SK-MEL-5 (cell line): ENCODE results near the gene SOX1. TPM values are rescaled to one million over a fixed set of nuclear protein-coding genes. Genes with fewer than 3 reads are reported as not detected.
A peak's percentile ranks its signal among the peaks of the same experiment; 100 is the strongest.

ENCODE experiments used
- DNase-seq: peaks from one replicate; pipeline ENCODE4 v3.0.0-alpha.2; 2016; ENCODE audit warnings: low read depth, low spot score
- in situ Hi-C: cut with HindIII; loops from 2 replicates; pipeline ENCODE4 v1.10.0; 2016; ENCODE audit warnings: low sequenced_read_pairs, high pct_unique_total_duplicates, low pct_unique_long_range_greater_than_20kb
- polyA plus RNA-seq, 2 experiments: library from polyadenylated mRNA; depleted of rRNA; stranded (reverse); fragments of >200 nt; gene quantifications; 2 replicates each; pipeline ENCODE4 v1.2.3, GENCODE V29; 2015
- total RNA-seq: library from RNA; depleted of rRNA; stranded (reverse); fragments of >200 nt; shearing (Covaris generic); gene quantifications from 2 replicates; pipeline ENCODE4 v1.2.3, GENCODE V29; 2014; rRNA removed

SOX1 gene
- not detected in 2 replicates for total RNA-seq
- 0.06 and 0.49 TPM in 2 replicates for polyA plus RNA-seq (2015; cell fraction: cytosol; rRNA removed)
- polyA plus RNA-seq (2015; cell fraction: nucleus; rRNA removed), result not detected in 2 replicates

DNA sequence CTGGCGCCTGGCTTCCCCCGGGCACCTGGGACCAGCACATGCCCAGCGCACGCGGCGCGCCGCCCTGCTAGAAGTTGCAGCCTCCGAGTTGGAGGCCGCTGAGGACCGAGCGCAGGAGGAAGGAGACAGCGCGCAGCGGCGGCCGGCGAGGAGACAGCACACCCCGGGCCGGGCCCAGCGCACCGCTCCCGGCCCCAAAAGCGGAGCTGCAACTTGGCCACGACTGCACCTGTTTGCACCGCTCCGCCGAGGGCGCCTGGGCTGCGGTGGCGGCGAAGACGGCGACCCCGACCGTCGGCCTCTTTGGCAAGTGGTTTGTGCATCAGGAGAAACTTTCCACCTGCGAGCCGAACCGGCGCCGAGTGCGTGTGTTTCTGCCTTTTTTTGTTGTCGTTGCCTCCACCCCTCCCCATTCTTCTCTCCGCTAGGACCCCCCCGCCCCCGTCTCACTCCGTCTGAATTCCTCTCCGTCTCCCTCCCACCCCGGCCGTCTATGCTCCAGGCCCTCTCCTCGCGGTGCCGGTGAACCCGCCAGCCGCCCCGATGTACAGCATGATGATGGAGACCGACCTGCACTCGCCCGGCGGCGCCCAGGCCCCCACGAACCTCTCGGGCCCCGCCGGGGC, at the start of gene SOX1:
Gene SOX1 (plus strand): TSS at position 34 of the 626 bp plus-strand sequence. CDS start 510 bp downstream, at position 544.
- no peak for DNase-seq
- in situ Hi-C loops, result no loop called here

DNA sequence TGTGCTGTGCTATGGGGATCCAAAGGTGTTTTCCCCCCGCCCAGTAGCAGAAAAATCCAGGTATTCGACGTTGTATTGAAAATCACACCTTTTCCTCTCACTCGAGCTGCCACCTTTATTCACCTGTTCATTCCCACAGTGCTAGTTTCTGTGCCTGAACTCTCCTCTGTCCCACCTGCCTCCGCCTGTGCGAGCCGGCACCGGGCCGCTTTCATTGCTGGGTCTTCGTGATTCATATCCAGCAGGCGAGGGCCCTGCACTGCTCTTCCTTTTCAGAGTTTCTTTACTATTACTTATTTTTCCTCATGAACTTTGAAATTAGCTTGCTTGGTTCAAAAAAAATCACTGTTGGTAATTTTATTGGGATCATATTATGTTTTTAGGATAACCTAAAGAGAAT, 42.4 kb upstream of the SOX1 start:
- no peak for DNase-seq
- in situ Hi-C loops, result no loop called here

DNA sequence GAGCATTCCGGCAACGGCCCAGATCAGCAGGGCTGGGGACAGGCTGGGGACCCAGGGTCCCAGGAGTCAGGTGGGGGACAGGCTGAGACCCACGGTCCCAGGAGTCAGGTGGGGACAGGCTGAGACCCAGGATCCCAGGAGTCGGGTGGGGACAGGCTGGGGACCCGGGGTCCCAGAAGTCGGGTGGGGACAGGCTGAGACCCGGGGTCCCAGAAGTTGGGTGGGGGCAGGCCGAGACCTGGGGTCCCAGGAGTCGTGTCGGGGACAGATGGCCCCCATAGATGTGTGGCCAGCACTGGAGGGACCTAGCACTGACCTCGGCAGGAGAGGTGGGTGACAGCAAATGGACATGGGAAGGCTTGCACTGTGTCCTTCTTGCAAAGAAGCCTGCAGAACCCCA, 39.7 kb upstream of the SOX1 start:
- no peak for DNase-seq
- in situ Hi-C loops, result no loop called here

DNA sequence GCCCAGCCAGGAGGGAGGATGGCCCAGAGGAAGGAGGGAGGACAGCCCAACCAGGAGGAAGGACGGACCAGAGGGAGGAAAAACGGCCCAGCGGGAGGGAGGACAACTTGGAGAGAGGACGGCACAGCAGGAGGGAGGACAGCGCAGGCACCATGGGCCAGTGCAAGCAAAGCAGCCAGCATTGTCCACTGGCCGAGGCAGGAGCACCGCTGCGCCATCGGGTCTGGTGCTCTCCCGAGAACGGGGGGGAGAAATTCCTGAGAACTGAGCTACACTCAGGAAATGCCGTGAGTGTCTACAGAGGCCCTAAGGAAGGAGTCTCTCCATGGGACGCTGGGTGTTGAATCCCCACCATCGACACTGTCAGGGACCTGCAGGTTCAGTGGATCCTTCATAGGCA, 38.5 kb upstream of the SOX1 start:
- in situ Hi-C loops, result no loop called here
- DNase-seq, result no peak

DNA sequence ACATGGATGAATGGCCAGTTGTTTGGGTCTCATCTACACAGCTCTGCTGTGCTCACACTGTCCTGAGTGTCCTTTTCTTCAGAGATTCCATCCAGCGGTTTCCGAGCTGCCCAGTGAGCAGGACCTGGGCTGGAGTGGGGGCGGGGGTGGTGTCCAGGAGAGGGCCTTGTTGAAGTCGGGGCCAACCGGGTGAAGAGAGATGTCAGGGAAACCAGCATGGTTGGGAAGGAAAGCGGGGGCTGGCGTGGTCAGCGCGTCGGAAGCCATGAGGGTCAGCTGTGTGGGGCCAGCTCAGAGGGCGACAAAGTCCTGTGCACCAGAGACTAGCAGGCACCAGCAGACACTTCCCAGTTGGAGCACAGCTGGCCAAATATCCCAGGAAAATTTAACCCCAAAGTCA, 37.8 kb upstream of the SOX1 start:
- no peak for DNase-seq
- in situ Hi-C loops, result no loop called here

DNA sequence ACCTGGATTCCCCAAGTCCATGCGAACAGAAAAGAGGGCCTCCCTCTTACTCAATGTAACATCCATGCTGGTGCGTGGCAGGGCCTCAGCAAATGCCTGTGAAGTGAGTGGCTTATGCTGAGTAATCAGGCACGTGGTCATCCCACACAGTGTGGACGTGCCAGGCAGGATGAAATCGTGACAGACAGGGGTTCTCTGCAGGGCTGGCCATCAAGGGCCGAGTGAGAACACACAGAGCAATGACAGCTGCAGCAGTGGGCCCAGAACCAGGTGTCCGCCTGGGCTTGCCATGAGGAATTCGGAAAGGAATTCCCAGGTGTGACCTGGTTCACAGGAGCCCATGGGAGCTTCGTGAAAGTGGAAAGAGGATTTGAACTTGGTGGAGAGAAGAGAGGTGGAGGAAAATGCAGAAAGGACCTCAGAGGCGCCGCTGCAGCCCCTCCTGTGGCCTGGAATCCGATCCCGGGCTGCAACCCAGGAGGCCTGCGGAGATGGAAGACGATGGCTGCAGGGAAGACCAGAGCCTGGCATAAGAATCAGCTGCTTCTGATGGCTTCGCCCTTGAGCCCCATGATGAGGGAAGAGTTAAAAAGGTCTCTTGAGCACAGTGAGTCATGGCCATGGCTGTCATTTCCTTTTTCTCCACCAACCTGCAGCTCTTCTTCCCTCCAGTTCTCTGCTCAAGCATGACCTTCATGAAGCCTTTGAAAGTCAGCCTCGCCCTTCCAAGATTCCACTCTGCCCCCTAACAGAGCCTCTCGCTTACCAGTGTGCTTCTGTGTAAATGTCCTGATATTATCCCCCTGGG, 34.6 kb upstream of the SOX1 start:
- in situ Hi-C loops, result no loop called here

DNA sequence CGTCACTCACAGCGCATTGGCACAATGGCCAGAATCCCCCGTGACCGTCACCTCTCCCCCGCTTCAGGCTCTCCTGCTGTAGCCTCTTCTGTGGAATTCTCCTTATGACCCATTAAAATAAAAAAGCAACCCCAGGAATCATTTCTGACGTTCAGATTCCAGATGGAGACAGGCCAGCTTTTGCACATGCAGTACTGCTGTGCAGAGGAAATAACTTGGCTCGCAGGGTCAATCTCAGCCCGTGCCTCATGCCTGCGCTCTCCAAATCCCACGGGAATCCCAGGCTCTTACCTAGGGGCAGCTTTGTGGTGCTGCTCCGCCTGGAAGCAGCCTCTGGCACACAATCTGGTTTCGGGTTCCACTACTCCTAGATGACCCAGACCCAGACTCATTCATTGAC, 32.7 kb upstream of the SOX1 start:
- in situ Hi-C loops, result no loop called here
- DNase-seq, result no peak

More for the DNA sequence above, 34.6 kb upstream of the SOX1 start:
- no peak for DNase-seq

DNA sequence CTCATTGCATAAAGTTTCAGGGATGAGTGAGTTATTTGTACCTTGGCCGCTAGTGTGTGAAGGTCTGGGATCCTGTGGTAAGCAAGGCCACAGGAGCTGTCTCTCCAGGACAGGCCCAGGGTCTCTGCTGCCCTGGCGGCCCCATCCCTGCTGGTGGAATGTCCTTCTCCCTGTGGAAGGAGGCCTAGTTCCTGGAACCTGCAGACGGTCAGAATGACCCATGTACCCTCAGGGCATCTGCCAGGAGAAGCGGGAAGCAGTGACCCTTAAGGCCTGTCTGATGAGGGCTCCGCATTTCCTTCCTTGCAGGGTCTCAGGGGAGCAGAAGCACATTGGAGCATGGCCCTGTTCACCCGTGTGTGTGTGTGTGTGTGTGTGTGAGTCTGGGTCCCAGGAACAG, 32.1 kb upstream of the SOX1 start:
- DNase-seq, result no peak
- in situ Hi-C loops, result no loop called here

DNA sequence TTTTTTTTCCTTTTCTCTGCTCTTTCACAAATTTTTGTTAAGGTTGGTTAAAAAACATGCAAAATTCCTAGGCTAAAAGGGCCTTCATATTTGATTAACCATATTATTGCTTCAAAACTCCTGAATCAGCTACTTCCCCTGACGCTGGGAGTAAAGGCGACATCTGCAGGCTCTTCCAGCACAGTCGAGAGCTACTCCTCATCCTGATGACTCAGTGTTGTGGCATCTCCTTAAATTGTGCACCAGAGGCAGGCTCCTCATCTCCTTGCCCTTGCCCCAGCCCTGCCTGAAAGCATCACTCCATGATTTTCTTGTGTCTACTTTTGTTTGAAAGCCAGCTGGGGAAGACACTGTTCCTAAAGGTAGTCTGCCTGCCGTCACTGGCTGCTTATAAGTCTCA, 24.5 kb upstream of the SOX1 start:
- in situ Hi-C loops, result no loop called here
- peak; percentile 37 for DNase-seq

DNA sequence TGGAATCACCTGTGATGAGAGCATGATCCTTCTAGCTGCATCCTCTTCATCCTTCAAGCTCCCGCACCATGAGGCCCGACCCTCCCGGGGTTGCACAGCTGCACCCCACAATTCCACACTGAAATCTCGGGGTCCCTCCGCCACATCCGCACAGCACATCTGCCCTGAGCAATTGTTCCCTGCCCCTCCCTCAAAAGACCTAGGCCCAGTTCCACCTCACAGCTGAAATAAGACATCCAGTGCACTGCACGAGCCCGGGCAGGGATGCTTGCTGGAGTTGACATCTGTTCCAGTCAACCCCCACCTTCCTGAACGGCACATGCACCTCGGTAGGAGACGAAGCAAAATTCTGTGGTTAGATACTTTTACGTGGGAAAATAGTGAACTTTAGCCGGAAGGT, 14.7 kb upstream of the SOX1 start:
- no peak for DNase-seq
- in situ Hi-C loops, result no loop called here

DNA sequence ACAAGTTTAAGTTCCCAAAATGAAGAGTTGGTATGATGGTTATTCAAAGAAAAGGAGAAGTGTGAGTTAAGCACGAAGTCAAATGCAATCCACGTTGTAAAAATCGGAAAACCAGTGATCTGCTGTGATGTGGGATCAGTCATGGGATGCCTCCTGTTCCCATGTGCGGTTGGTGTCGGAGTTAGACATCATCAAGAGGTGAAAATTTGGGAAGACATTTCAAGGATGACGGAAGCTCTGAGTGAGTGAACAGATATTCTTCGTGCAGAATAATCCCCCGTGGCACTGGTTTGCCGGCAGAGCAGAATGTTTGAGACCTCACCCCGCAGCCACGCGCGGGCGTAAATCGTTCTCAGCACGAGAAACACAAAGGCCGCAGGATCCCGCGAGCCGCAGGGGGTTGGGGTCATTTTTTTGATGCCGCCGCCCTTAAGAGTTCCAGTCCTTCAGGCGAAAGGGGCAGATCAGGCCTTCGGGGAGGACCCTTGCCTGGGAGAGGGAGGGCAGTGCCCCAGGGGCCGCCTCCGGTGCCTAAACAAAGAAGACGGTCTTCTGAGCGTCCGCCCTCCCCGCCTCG, 13.7 kb upstream of the SOX1 start:
- in situ Hi-C loops, result no loop called here
- no peak for DNase-seq

DNA sequence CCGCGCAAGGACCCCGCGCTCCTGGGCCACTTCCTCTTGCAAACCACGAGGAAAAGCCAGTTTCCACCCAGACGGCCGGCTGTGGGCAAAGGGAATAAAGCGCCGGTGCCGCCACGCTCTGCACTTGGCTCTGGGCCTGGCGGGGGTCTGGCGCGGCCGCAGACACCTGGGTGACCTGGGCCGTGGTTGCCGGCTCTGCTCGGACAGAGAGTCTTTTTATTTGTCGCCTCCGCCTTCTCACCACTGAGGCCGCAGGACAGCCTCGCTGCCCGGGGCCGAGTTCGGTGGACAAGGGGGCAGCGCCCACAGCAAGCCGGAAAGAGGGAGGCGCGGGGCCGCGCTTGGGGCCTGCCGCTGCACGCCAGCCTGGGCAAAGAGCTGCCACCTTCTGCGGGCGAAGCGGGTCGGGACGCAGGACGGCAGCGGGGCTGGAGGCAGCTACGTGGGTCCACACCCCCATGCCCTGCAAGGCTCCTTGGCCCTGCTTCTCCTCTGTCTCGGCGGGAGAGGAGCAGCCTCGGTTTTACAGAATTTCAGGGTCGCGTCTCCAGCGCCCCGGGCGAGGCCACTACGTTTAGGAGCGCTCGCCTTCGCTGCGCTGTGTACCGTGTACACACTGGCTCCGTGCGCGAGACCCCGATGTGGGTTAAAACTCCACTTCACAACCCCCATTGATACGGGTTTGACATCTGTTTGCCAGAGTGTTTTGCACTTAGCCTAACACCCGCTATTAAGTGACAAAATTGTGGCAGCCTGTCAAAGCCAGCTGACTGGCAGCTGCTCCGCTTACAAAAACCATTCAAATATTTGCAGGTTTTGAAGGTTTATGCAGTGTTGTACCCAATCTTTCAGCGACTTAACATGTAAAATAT, 13.0 kb upstream of the SOX1 start:
- DNase-seq, result no peak
- in situ Hi-C loops, result no loop called here

DNA sequence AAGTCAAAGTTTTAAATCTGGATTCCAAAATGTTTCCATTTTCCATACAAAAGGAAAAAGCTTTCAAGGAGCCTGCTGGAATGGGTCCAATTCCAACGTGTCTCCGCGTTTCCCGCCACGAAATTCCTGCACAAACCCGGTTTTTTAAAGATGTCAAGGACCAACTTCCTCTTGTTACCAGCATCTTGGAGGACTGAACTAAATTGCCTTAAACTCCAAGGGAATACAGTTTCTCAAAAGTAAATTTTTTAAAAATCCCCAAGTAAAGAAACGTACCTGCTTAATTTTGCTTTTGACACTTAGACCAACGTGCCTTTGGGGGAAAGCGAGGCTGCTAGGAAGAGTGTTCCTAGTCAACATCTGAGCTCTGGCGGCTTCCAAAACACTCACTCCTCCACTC, 12.3 kb upstream of the SOX1 start:
- DNase-seq, result no peak
- in situ Hi-C loops, result no loop called here

DNA sequence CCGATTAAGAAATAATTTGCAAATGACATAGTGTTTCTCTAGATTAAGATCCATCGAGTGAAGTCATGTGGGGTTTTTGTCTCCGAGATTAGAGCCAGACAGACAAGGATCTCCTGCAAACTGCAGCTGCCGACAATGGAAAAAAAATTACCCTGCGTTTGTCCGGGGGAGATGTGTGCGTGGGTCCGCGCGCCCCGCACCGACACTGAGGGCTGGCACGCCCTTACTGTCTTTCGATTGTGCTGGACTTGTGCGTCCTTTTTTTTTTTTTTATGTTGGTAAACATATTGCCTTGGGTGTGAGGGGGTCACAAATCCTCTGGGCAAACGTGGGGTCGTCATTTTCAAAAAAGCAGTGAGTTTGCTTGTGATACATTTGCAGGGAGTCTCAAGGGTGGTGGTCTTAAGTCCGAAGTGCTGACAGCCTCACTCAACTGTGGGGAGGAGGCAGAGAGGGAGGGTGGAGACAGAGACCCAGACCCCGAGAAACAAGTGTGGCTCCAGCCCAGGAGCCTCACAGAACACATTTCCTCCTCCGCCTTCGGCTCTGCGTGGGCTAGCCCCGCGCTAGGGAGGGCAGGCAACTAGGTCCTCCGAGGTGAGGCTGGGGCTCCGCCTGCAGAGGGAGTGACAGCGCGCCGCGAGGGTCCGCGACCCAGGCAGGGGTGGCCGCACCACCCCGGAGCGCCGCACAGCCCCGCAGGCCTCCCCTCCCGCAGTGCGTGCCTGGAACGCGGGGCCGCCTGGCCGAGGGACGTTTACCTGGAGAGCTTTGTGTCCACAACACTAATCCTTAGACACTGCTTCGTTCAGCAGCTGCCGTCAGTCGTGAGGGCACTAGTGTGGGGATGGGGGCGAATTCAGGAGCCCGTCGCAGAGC, 11.7 kb upstream of the SOX1 start:
- in situ Hi-C loops, result no loop called here
- no peak for DNase-seq

DNA sequence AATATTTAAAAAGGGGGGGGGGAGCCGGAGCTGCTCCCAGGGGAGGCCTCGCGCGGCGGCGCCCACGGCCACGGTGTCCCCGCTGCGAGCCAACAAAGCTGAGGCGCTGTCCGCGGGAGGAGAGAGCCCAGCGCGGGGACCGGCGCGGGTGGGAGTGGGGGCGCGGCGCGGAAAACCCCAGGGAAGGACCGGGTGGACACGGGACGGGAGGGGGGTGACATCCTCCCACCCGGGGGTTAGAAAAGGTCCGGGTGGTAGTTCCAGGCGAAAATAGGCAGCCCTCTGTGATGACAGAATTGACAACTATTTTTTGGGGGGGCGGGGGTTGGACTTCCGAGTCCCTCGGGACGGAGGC, 11.1 kb upstream of the SOX1 start:
- in situ Hi-C loops, result no loop called here
- DNase-seq, result no peak

DNA sequence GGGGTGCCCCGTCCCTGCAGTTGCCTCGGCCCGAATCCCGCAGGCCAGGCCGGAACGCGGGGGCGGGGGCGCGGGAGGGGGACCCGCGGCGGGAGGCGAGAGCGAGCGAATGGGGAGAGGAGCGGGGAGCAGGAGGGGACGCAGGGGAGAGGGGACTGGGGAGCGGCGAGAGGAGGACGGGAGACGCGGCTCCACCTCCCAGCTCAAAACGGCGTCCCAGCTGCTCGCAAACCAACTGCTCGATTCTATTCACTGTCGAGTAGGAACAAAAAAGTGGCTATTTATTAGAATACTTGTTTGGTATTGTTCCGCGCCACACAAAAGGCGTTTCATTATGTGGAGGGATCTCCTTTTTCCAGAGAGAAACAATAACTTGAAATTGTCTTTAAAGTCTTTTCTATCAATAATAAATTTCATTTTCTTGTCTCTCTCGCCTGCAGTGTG, 10.6 kb upstream of the SOX1 start:
- DNase-seq, result no peak
- in situ Hi-C loops, result no loop called here
